GM20431 (cell line): ENCODE results near the gene CALML6.

Experiments
- in situ Hi-C: fragments of 300-500 bp; cut with MseI, MboI; formaldehyde crosslinking; loops from one replicate; pipeline ENCODE4 v1.15.0; 2020; ENCODE audit warnings: low sequenced_read_pairs; ENCODE audit not compliant: unreplicated experiment

CALML6 gene

DNA sequence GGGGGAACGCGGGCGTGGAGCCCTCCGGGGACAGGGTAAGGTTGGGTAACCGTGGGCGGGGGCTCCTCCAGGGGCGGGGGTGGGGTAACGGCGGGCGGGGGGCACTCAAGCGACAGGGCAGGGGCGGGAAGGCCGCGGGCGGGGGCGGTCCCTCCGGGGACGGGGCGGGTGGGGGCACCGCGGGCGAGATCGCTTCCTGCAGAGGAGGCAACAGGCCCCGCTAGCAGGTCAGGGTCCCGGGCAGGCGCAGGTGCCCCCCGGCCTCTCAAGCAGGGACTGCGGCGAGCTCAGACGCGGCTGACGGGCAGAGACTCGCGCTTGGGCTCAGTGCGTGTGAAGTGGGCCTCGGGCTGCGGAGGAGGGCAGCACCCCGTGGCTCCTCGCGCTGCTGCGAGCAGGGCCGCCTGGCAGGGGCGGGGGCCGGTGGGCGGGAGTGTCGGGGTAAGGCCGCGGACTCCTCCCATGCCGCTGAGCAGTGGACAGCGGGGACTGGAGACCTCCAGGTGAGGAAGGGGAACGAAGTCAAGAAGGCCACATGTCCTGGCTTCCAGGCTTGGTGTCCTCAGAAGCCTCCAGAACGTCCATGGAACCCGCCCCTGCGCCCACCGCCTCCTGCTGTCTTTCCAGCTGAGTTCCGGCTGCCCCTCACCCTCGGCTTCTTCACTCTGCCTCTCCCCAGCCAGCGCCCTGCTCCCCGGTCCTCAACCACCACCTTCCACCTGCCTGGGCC is 23.5 kb upstream of the CALML6 start:
- in situ Hi-C loops, result no loop called here

DNA sequence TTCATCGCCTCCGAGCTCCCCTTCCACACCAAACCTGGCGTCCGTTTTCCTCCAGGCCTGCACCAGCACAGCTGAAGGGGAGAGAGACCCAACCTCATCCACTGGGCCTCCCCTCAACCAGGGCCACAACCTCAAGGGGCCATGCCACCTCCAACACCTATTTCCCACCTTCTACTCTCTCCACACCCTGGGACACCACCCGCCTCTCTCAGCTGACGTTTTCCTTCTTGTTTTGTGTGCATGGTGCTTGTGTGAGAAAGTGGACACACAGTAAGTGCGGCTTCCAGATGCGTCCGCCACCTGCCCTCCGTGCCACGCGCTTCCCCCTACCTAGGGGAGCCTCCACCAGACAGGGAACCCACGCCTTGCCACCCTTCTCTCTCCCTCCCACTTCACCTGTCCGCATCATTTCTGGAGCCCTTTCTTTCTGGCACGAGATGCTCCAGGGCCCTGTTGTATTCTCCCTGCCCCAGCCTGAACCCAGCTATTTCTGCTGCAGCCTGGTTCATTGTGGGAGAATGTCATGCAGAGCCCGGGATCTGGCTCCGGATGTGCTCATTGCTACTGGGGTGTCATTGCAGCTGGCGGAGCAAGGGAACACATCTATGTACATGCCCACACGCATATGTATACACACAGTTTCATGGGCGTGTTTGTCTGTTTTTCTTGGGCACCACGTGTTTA is 22.8 kb upstream of the CALML6 start:
- in situ Hi-C loops, result no loop called here

DNA sequence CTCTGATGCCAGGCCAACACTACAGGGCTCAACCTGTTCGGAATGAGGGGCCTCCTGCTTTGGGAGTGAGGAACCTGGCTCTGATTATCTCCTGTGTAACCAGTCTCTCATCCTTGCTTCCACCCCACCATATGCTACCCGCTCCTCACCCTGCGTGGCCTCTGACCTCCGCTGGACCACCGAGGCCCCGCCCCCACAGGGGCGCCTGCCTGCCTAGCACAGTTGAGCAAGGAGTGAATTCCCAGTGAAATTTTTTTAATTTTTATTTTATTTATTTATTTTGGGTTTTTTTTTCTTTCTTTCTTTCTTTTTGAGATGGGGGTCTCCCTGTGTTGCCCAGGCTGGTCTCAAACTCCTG is 22.3 kb upstream of the CALML6 start:
- in situ Hi-C loops, result no loop called here

DNA sequence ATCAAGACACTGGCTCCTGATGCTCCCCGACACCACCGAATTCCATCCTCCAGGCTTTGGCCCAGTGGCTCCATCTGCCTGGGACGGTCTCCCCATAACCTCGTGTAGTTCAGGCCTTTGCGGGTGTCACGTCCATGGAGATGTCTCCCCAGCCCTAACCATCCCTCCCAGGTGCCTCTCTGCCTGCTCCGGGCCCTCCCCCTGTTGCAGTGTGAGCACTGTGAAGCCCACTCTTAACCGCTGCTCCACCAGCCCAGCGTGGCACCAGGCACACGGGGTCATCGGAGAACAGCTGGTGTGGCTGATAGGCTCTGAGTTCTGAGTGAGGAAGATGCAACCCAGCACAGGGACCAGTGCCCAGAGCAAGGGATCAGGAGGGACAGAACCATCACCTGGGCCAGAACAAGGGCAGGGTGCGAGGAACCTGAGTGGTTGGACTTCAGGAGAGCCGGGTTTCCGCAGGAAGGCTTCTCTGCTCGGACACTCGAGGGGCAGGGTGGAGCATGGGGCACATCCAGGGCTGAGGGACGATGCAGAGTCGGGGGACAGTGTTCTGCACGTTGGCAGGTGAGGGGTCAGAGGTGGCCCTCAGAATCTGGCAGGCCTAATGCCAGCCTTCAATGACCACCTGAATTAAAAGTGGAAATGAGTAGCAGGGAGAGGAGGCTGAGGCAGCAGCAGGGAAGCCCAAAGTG is 21.6 kb upstream of the CALML6 start:
- in situ Hi-C loops, result no loop called here

DNA sequence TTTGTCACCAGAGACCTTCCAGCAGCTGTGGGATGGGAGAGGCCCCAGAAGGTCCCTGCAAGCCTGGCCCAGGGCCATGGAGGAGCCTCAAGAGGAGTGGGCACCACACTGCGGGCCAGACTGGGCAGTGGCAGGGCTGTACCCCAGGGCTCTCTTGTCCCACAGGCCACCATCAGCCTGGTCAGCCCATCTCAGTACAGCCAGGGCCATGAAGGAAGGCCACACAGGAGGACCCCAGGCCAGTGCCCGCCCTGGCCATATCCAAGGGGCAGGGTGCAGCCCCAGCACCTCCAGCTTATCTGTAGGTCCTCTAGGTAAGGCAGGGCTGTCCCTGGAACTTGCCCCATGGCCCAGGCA is 21.1 kb upstream of the CALML6 start:
- in situ Hi-C loops, result no loop called here

DNA sequence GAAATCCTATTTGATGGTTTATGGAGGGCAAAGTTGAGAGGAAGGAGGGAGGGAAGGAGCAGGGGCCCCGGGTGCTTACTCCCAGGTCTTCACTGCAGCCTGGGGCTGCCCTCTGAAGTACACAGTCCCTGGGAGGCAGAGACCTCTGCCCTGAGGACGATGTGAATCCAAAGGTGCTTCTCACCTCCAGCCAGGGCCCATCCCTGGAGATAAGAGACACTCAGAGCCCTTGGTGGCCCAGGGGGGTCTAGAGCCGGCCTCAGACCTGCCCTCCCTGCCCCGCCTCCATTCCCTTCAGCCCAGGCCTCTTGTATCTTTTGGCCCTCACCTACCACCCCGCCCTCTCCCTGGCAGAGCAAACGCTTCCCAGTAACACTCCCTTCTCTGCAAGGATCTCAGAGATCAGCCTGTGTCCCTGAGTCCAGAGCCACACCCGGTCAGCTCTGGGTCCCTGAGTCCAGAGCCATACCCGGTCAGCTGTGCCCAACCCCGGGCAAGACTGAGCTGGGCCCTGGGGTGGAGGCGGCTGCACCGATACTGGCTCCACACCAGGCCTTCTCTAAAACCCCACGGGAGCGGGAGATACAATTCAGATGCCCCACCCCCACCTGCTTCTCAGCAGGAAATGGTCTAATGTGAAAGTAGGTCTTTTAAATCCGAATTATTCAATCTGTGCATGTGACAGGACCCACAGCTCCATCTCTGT is 20.6 kb upstream of the CALML6 start:
- in situ Hi-C loops, result no loop called here

DNA sequence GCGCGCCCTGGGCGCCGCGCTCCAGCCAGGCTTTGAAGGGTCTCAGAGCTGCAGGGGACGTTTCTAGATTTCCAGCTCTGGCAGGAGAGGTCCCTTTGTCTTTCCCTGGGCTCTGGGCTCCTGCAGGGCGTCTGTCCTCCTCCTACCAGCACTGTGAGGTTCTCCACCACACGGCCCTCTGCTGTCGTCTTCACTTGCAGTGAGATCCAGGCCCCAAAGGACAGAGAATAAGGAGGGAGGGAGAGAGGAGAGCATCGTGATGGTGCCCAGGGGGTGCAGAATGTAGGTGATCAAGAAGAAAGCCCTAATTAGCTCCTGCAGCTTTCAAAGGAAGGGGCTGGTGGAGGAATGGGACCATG is 20.0 kb upstream of the CALML6 start:
- in situ Hi-C loops, result no loop called here

DNA sequence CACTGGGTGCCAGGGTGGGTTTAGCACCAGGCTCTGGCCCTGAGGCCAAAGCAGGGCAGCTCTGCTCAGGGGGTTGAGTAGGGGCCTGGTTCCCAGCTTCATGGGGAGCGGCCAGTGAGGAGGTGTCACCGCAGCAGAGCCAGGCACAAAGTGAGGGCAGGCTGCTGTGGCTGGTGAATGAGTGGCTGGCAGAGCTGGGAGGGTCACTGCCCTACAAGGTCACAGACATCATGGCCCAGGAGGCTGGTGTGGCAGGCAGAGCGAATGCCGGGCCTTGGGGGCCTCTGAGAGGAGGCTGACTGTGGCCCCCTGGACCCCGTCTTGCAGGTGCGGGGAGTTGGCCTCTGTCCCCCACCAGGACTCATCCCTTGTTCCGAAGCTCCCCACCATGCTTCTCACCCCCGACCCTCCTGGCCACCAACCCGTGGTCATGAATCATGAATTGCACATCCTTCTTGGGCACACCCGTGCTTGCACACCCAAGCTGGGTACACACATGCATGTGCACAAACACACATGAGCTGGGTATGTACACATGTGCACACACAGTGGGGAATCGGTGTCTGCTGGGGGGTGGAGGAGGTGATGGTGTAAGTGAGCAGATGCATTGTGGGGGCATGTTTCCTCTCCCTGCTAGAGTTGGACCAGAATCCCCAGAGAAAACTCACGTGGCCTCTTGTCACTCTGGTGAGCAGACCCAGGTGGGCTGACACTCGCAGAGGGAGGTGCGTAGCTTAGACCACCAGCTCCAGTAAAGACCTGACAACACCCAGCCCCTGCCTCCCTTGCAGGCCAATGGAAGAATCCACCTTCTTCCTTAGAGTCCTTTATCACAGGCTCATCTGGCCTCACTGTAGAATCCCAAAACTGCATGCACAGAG is 19.4 kb upstream of the CALML6 start:
- in situ Hi-C loops, result no loop called here

DNA sequence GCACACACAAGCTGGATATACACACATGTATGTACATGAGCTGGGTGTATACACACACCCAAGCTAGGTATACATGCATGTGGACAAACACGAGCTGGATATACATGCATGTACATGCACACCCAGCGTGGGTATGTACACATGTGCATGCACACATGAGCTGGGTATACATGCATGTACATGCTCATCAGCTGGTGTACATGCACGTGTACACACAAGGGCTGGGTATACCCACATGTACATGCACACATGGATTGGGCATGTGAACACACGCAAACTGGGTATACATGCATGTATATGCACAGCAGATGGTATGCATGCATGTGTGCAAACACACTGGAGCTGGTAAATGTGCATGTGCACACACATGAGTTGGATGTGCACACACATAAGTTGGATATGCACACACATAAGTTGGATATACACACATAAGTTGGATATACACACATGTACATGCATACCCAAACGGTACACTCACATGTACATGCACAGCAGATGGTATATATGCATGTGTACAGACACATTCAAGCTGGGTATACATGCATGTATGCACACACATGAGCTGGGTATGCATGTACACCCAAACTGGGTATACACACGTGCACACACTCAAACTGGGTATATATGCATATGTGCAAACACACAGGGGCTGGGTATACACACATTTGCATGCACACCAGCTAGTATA is 16.7 kb upstream of the CALML6 start:
- in situ Hi-C loops, result no loop called here

DNA sequence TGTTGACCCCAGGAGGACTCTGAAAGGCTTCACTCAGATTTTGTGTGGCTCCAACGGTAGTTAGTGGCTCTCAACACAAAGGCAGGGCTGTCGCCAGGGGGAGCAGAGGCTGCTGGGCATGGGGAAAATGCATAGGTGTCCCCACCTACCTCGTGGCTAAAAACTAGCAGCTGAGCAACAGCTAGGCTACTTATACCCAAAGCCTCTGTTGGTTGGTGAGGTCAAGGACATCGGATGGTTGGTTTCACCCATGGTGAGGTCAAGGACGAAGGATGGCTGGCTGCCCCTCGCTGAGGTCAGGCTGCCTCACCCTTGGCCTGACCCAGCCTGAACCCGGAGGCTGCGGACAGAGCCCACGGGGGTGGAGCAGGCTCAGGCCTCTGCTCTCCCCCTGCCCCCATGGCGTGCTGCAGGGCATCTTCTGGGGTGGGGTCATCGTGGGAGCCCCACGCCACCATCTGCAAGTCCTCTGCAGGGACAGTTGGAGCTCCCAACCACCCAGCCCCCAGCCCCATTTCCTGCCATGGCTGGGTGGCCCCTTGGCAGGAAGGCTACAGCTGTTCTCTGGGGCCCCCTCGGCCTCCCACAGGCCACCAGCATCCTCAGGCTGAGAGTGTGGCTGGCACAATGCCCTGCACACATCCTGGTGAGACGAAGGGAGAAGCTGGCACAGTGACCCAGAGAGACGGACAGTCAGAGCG is 15.6 kb upstream of the CALML6 start:
- in situ Hi-C loops, result no loop called here

DNA sequence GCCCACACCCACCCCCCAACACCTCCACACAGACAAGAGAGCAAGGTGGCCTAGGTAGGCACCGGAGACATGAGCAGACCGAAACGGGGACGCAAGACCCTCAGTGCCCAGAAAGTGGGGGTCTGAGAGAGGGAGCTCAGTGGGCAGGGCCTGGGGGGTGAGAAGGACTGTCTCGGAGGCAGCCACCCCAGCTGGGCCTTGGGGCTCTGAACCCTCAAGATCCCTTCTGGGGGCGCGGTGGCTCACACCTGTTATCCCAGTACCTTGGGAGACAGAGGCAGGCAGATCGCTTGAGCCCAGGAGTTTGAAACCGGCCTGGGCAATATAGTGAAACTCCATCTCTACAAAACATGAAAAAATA is 15.1 kb upstream of the CALML6 start:
- in situ Hi-C loops, result no loop called here

DNA sequence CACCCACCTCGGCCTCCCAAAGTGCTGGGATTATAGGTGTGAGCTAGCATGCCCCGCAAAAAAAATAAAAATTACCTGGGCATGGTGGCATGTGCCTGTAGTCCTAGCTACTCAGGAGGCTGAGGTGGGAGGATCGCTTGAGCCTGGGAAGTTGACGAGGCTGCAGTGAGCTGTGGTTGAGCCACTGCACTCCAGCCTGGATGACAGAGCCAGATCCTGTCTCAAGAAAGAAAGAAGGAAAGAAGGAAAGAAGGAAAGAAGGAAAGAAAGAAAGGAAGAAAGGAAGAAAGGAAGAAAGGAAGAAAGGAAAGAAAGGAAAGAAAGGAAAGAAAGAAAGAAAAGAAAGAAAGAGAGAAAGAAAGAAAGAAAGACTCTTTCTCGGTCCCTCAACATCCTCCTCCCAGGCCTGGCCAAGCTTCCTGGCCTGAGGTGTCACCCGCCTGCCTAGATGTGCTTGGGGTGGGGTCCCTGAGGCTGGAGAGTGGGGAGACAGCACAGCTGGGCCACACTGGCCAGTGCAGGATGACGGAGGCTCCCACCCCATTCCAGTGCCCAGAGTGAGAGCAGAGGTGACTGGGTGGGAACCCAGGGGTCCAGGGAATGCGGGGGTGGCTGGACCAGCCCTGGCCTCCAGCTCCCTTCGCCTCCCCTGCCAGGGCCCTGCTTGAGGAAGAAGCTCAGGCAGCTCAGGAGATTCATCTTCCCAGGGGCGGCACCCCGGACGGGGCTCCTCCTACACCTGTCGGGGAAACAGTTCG is 14.0 kb upstream of the CALML6 start:
- in situ Hi-C loops, result no loop called here

DNA sequence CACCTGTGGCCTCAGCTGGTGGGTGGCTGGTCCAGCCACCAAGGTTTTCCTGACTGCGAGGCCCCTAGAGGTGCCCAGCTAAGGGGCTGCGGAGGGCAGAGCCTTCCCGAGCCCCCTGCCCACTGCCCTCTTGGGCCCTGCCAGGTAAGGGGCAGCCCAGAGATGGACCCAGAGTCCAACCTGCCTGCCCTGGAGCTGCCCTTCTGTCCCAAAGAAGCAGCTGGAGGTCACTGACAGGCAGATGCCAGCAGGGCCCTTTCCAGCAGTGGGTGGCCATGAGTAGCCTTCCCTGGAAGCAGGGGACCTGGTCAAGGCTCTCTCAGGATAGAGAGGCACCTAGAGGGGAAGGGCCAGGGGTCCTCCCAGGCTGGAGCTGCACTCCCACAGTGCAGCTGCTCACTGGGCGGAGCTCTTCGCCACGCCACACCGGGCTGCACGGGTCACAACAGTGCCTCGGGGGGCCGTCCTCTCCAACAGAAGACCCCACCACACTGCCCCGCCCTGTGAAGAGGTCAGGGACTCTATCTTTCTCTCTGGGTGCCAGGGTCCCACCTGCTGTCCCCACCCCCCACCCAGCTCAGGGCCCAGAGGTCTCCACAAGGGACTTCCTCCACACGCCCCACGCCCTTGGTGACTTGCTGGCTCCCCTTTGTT is 13.3 kb upstream of the CALML6 start:
- in situ Hi-C loops, result no loop called here

DNA sequence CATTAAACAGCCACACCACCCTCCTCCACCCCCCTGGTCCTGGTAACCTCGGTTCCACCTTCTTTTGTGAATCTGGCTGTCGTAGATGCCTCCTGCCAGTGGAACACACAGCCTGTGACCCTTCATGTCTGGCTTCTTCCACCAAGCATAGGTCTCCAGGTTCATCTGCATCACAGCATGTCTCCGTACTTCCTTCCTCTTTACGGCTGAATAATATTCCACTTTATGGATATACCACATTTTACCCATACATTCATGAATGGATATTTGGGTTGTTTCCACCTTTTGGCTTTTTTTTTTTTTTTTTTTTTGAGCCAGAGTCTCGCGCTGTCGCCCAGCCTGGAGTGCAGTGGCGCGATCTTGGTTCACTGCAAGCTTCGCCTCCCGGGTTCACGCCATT is 11.8 kb upstream of the CALML6 start:
- in situ Hi-C loops, result no loop called here

DNA sequence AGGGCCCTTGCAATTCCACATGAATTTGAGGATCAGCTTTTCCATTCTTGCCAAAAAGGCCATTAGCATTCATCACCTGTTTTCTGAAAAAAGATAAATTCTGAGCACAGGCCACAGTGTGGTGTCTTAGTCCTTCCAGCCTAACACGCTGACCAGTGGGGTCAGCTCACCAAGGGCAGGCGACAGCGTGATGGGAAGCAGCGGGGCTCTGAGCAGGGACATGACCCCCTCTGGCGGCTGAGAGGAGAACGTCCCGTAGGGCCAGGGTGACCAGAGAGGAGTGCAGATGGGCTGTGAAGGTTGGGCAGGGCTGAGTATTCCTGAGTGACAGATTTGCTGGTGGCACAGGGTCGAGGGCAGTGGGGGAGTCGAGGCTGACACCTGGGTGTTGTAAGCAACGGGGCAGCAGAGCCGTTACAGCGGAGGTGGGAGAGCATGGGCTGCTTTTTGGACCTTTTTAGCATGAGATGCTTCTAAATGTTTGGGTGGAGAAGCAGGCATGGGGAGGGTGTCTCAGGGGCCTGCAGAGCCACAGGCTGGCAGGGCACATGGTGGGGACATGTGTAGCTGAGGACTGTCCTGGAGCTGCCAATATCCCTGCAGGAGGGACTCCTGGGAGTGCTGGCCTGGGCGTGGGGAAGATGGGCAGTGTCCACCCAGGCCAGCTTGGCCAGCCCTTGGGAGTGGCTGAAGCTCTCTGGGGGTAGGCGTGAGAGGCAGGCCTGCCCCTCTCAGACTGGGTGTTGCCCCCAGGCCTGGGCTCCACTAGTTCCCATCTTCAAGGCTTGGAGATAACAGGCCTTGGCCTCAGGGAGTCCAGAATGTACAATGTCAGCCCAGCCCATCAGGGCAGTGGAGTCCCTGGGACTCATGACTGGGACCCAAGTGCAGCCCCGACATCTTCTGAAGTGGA is 8.6 kb upstream of the CALML6 start:
- in situ Hi-C loops, result no loop called here

DNA sequence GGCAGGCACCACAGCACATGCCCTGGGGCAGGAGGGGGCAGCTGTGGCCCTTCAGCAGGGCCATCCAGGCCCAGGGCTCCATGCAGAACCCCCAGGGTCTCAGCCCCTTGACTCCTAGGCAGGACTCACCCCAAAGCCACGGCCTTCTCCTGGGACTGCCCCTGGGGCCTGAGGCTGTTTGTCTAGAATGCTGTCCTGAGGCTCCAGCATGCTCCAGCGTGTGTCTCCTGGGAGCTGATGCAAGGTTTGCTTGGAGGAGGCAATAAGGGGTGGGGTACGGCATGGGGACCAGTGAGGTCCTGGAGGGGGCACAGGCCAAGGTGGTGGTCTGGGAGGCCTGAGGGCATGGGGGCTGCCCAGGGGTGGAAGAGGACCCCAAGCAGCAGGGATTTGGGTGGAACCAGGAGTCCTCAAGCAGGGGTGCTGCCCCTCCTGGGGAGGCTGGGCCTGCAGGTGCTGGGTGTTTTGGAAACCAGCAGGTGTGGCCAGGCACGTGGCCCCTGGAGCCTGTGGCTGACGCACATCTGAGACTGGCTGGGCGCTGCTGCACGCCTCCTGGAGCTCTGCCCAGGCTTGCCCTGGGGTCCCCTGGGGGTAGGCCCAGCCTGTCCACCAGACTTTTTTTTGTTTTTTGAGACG is 7.8 kb upstream of the CALML6 start:
- in situ Hi-C loops, result no loop called here

DNA sequence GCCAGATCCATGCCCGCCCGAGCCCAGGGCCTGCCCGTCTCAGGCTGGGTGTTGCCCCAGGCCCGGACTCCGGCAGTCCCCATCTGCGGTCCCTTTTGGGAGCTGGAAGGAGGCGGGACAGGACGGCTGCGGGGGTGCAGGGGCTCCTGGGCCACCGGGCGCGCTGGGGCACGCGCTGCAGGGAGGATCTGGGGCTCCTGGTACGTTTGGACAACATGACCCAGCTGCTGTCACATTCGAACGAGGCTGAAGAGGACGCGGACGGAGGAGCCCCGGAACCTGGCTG is 6.6 kb upstream of the CALML6 start:
- in situ Hi-C loops, result no loop called here
